Measurements from ENCODE around the gene IDH3A. TPM values are rescaled to one million over a fixed set of nuclear protein-coding genes. Genes with fewer than 3 reads are reported as not detected.
A peak's percentile ranks its signal among the peaks of the same experiment; 100 is the strongest.

Gene IDH3A
- total and polyA plus RNA-seq, 9 of the 15 experiments (the other 6 are each of a cell fraction or from before 2014, with no cell fraction given): 37.4 to 249 (median 107) TPM

- TF ChIP-seq MYBL2 (IDR thresholded peaks at IDR 0.05; ENCODE audit: low read depth): no peak
- no peak for TF ChIP-seq MYBL2 (CRISPR knock-in tag; IDR thresholded peaks at IDR 0.05; ENCODE audit: borderline replicate concordance)
- TF ChIP-seq ETV5 (CRISPR knock-in tag; IDR thresholded peaks at IDR 0.05; ENCODE audit: low read depth): peak; percentile 89
- TF ChIP-seq FIP1L1 (IDR thresholded peaks at IDR 0.05; ENCODE audit: low read depth, low read length, poor library complexity, severe bottlenecking): peak; percentile 82
- TF ChIP-seq ZNF41 (CRISPR knock-in tag; conservative IDR thresholded peaks at IDR 0.05): 0 out of 2 replicates have a peak, but pooled peaks have one; percentile 17
- TF ChIP-seq RBBP5 (IDR thresholded peaks at IDR 0.05; ENCODE audit: borderline replicate concordance, insufficient read depth, low read length, poor library complexity, severe bottlenecking): peak; percentile 53
- TF ChIP-seq ZKSCAN3 (CRISPR knock-in tag; IDR thresholded peaks at IDR 0.05): no peak
- TF ChIP-seq ILF3 (IDR thresholded peaks at IDR 0.05; ENCODE audit: borderline replicate concordance): 0 out of 2 replicates have a peak, but pooled peaks have one; percentile 57
- TF ChIP-seq HNRNPH1 (optimal IDR thresholded peaks at IDR 0.05; ENCODE audit: low read depth, low read length): no peak
- TF ChIP-seq POLR2H (tag; IDR thresholded peaks at IDR 0.05; ENCODE audit: low read depth): no peak
- no peak for TF ChIP-seq ZNF316 (IDR thresholded peaks at IDR 0.05)
- TF ChIP-seq ZFP30 (CRISPR knock-in tag; IDR thresholded peaks at IDR 0.05; ENCODE audit: borderline replicate concordance): no peak
- TF ChIP-seq, protein P1, sequence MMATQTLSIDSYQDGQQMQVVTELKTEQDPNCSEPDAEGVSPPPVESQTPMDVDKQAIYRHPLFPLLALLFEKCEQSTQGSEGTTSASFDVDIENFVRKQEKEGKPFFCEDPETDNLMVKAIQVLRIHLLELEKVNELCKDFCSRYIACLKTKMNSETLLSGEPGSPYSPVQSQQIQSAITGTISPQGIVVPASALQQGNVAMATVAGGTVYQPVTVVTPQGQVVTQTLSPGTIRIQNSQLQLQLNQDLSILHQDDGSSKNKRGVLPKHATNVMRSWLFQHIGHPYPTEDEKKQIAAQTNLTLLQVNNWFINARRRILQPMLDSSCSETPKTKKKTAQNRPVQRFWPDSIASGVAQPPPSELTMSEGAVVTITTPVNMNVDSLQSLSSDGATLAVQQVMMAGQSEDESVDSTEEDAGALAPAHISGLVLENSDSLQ (IDR thresholded peaks at IDR 0.05): peak; percentile 37; the same call in 1 of the 2 replicates
- TF ChIP-seq, protein P2, sequence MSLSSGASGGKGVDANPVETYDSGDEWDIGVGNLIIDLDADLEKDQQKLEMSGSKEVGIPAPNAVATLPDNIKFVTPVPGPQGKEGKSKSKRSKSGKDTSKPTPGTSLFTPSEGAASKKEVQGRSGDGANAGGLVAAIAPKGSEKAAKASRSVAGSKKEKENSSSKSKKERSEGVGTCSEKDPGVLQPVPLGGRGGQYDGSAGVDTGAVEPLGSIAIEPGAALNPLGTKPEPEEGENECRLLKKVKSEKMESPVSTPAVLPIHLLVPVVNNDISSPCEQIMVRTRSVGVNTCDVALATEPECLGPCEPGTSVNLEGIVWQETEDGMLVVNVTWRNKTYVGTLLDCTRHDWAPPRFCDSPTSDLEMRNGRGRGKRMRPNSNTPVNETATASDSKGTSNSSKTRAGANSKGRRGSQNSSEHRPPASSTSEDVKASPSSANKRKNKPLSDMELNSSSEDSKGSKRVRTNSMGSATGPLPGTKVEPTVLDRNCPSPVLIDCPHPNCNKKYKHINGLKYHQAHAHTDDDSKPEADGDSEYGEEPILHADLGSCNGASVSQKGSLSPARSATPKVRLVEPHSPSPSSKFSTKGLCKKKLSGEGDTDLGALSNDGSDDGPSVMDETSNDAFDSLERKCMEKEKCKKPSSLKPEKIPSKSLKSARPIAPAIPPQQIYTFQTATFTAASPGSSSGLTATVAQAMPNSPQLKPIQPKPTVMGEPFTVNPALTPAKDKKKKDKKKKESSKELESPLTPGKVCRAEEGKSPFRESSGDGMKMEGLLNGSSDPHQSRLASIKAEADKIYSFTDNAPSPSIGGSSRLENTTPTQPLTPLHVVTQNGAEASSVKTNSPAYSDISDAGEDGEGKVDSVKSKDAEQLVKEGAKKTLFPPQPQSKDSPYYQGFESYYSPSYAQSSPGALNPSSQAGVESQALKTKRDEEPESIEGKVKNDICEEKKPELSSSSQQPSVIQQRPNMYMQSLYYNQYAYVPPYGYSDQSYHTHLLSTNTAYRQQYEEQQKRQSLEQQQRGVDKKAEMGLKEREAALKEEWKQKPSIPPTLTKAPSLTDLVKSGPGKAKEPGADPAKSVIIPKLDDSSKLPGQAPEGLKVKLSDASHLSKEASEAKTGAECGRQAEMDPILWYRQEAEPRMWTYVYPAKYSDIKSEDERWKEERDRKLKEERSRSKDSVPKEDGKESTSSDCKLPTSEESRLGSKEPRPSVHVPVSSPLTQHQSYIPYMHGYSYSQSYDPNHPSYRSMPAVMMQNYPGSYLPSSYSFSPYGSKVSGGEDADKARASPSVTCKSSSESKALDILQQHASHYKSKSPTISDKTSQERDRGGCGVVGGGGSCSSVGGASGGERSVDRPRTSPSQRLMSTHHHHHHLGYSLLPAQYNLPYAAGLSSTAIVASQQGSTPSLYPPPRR (CRISPR knock-in tag; IDR thresholded peaks at IDR 0.05; ENCODE audit: borderline replicate concordance): no peak
- TF ChIP-seq XRCC3 (IDR thresholded peaks at IDR 0.05): no peak
- no peak for TF ChIP-seq SMARCB1 (IDR thresholded peaks at IDR 0.05; ENCODE audit: insufficient read length, low read depth)
- no peak for TF ChIP-seq YBX1 (IDR thresholded peaks at IDR 0.05)
- TF ChIP-seq SIN3A (IDR thresholded peaks at IDR 0.05; ENCODE audit: borderline replicate concordance in 2 of 2, control insufficient read depth in 1 of 2, low read depth in 2 of 2, low read length in 2 of 2): peak in 1 of 2 experiments; percentile 30; a peak in 1 of 4 replicates
Measured at GRCh38 chr15:78131295-78132061, 17.7 kb upstream of the IDH3A start, which contains the start of gene CIB2 (continued).
